DMS153 treated with DMSO at 0.1 percent for 48 hours (cell line): ENCODE measurements around the gene ACHE.

ENCODE experiments used
- DNase-seq: peaks from one replicate; lab custom pipeline; 2025; ENCODE audit not compliant: unreplicated experiment; lab: John Stamatoyannopoulos, UW

The ACHE gene

DNA sequence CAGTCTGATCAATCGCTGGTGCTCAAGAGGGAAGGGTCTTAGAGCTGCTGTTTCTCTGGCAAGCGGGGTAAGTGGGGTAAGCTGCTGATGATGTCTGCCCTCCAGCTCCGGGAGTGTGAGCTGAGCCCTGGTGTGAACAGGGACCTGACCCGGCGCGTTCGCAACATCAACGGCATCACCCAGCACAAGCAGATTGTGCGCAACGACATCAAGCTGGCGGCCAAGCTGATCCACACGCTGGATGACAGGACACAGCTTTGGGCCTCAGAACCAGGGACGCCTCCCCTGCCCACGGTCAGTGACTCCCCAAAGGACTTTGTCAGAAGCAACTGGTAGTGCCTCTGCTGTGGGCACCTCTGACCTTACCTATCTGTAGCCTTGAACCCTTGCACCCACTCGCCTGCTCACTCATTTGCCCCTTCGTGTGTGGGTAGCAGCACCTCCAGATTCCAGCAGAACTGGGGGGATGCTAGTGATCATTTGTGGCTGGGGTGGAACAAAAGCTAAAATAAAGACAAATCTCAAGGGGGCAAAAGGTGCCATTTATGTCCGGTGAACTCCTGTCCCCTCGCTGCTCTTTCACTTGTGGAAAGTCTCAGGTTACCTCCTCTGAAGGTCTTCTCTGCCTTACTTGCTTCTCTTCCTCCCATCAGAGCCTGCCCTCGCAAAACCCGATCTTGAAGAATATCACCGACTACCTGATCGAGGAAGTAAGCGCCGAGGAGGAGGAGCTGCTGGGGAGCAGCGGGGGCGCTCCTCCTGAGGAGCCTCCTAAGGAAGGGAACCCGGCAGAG, 9.3 kb downstream of the ACHE start:
- no peak for DNase-seq

DNA sequence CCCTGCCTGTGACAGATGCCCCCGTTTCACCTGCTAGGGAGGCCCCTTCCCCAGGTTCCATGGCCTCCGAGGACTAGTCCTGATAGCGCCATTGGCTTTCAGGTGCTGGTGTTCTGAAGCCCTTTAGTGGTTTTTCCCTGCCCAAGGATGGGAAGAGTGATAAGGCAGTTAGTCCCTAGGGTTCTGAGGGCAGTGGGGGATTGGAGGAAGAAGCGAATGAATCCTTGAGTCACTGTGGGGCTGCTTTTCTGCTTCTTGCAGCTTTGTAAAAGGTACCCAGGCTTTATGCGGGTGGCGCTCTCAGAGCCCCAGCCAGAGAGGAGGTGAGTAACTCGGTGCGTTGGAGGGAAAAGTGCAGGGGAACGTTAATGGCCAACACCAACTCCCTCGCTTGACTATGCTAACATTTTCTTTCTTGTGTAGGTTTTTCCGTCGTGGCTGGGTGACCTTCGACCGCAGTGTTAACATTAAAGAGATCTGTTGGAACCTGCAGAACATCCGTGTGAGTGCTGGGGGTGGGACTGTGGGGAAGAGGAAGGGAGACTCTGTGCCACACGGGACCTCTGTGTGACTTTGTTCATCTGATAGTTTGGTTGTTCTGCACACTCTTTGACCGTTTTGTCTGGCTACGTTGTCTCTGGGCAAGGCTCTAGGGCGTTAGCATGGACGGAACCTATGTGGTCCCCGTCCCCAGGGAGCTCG, 10.1 kb downstream of the ACHE start:
- no peak for DNase-seq

DNA sequence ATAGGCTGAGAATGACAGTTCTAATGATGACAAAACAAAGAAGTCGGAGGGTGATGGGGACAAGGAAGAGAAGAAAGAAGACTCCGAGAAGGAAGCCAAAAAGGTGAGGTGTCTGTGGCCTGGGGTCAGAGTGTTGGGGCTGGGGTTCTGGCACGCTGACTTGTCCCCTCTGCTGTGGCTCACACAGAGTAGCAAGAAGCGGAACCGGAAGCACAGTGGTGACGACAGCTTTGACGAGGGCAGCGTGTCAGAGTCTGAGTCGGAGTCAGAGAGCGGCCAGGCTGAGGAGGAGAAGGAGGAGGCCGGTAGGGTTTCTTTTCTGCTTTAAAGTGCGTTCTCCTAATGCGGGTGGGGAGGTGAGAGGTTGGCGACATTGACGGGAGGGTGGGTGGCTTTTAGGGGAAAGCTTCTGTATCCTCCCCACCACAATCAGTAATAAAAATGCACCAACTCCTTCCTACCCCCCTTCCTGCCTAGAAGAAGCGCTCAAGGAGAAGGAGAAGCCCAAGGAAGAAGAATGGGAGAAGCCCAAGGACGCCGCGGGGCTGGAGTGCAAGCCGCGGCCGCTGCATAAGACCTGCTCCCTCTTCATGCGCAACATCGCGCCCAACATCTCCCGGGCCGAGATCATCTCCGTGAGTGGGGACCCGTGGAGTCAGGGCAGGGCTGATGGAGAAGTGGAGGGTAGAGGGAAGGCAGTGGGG, 10.8 kb downstream of the ACHE start:
- DNase-seq: no peak

DNA sequence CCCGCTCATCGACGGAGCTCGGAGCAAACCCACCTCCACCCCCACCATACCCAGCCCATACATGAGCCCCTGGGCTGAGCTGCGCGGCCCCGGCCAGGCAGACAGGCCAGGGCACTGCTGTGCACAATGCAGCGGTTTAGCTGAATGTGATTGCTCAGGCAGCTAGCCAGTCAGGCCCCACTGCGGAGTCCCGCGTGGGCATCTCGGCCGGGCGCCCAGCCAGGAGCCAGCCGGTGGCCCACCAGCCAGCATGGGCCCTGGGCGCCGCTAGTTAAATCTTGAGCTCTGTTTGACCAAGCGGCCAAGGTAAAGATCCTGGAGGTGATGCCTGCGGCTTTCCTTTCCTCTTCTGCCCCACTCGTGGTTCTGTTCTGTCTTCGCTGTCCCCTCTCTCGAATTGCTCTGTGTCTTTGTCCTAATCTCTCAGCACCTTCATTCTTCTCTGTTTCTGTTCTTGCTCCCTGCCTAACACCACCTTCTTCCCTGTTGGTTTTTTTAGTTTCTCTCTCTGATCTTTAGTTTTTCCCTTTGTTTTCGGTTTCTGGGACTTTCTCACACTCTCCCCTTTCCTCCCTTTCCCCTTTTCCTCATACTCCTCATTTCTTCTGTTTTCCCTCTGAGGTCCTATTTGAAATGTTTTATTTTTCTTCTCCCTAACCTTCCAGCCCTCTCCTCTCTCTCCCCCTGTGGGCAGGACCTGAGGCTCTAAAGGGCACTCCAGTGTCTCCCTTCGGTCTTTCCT, 12.7 kb downstream of the ACHE start:
- no peak for DNase-seq

DNA sequence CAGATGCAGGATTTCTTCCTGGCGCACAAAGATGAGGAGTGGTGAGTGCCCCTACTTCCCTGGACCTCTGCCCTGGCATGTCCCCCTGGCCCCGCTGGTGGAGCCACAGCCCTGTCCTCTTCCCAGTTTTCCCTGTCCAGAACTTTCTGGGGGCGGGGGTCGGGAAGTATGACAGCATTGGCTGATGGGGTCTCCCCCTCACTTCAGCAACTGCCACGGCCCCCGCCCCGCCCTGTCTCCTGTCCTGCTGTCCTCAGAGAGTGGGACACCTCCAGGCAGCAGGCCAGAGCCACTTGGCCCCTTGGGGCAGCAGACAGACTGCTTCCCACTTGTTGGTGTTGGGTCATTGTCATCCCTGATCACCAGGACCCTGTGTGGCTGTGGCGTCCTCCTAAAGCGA, 13.5 kb downstream of the ACHE start:
- DNase-seq: no peak

DNA sequence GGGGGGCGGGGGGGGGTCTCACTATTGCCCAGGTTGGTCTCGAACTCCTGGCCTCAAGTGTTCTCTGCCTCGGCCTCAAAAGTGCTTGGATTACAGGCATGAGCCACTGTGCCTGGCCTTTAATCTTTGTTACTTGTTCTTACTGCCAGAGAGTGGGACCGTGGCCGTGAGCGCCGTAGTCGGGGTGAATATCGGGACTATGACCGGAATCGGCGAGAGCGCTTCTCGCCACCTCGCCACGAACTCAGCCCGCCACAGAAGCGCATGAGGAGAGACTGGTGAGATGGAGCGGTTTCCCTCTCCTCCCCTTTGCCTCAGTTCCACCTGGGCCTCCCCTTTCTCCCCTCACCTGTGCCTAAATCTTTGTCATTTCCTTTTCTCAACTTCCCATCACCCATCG, 14.6 kb downstream of the ACHE start:
- DNase-seq: no peak

DNA sequence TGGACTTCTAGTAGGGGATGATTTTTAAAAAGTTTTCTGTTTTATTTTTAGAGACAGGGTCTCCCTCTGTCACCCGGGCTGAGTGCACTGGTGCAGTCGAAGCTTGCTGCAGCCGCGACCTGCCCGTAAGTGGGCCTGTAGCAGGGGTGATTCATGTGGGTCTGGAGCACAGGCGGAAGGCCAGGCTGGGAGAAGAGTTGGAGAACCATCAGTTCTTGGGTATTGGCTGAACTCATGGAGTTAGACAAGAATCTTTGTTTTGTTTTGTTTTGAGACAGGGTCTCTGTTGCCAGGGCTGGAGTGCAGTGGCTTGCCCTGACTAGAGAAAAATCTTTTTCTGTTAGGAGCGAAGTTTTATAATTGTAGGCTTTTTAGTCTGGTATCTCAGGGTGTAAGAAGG, 15.0 kb downstream of the ACHE start:
- no peak for DNase-seq

DNA sequence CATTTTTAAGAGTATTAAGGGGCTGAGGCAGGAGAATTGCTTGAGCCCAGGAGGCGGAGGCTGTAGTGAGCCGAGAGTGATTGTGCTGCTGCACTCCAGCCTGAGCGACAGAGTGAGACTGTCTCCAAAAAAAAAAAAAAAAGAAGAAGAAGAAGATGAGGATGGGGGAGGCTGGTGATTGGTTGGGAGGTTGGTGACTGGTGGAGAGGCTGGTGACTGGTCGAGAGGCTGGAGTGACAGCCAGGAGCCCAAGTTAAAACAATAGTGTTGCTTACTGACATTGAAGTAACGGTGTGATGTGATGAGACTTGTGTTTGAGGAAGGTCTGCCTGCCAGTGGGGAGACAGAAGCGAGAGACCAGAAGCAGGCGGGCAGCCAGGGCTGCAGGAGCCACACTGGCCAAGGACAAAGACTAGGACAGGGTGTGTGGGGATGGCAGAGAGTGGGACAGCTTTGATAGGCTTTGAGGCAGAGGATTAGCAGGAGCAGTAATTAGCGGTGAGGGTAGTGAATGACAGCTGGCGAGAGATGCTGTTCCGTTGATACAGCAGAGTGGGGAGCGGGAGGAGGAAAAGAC, 15.9 kb downstream of the ACHE start:
- no peak for DNase-seq

DNA sequence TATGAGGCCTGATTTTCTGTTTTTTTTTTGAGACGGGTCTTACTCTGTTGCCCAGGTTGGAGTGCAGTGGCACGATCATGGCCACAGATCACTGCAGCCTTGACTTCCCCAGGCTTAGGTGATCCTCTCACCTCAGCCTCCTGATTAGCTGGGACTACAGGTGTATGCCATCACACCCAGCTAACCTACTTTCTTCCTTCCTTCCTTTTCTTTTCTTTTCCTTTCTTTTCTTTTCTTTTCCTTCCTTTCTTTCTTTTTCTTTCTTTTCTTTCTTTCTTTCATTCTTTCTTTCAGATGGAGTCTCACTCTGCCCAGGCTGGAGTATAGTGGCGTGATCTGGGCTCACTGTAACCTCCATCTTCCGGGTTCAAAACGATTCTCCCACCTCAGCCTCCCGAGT, 17.0 kb downstream of the ACHE start:
- no peak for DNase-seq

DNA sequence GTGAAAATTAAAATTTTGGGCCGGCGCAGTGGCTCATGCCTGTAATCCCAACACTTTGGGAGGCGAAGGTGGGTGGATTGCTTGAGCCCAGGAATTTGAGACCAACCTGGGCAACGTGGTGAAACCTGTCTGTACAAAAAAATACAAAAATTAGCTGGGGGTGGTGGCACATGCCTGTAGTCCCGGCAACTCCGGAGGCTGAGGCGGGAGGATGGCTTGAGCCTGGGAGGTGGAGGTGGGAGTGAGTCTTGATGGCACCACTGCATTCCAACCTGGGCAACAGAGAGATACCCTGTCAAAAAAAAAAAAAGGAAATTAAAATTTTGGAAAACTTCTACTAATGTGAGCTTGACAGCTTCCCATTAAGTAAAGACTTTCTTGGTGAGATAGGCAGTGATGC, 17.7 kb downstream of the ACHE start:
- no peak for DNase-seq

DNA sequence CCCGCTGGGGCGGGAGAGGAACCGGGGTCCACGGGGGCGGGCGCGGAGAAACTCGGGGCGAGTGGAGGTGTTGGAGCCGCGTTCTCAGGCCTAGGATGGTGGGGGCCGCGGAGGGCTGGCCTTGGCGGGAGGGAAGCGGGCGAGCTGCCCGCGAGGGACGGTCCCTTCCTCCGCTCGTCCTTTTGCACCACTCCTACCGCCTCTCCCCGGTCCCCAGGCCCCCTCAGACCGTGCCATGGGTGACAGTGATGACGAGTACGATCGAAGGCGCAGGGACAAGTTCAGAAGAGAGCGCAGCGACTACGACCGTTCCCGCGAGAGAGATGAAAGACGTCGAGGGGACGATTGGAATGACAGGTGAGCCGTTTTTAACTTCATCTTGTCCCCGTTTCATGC, 20.3 kb downstream of the ACHE start:
- no peak for DNase-seq

DNA sequence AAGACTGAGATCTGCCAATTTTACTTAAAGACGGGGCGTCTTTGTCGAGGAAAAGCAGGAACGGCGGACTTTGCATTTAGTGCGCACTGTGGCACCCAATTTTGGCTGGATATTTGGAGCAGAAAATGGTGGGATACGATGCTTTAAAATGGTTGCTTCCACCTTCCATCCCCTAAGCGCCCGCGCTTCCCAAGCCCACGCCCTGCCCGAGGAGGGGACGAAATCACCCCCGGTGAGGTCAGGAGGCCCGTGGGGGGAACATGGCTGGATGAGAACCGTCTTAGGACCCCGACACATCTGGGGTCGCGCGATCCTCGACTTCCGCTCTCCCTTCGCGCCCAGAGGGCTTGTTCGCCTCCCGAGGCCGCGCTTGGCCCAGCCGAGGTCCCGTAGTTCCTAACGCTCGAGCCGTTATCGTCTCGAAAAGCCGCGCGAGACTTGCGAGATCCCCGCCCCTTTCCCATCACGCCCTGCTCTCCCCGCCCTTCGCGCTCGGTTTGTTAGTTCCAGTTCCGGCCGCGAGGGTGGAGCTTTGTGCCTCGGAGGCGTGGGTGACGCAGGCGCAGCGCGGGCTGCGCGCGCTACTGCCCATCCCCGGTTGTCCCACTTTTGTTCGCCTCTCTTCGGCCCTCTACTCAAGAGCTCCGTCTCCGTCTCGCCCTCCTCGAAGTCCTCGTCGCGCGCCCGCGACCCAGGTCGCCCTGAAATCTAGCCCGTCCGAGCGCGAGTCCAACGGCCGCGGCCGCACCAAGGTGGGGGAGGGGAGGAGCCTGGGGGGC, 20.9 kb downstream of the ACHE start, which contains the start of gene SRRT:
SRRT (plus strand) TSS at position 527 of the 779 bp plus-strand sequence. CDS start 488 bp downstream, outside the sequence.
- DNase-seq: peak; percentile 94

DNA sequence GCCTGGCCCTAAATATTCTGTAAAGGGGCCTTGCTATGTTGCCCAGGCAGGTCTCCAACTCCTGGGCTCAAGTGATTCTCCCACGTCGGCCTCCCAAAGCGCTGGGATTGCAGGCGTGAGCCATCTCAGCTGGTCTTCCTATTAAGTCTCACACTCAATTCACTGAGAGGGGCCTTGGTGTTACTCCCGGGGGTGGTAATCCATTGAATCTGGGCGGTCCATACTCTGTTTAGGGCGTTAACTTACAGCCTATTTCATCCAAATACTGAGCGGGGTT, 21.4 kb downstream of the ACHE start:
- no peak for DNase-seq

DNA sequence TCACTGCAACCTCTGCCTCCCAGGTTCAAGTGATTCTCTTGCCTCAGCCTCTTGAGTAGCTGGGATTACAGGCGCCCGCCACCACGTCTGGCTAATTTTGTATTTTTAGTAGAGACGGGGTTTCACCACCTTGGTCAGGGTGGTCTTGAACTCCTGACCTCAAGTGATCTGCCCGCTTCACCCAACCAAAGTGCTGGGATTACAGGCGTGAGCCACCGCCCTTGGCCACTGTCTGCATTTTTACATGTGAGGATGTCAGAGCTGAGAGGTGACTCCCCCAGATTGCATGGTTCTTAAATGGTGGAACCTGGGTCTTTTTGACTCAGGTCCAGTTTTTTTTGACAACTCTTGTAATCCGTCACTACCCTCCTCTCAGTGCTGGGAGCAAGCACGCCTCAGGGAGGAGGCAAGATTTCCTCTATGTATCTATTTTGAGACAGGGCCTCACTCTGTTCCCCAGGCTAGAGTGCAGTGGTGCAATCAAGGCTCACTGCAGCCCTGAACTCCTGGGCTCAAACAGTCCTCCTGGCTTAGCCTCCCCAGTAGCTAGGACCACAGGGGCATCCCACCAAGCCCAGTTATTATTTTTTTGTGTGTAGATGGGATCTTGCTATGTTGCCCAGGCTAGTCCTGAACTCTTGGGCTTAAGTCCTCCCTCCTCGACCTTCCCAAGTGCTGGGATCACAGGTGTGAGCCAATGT, 21.9 kb downstream of the ACHE start:
- no peak for DNase-seq

DNA sequence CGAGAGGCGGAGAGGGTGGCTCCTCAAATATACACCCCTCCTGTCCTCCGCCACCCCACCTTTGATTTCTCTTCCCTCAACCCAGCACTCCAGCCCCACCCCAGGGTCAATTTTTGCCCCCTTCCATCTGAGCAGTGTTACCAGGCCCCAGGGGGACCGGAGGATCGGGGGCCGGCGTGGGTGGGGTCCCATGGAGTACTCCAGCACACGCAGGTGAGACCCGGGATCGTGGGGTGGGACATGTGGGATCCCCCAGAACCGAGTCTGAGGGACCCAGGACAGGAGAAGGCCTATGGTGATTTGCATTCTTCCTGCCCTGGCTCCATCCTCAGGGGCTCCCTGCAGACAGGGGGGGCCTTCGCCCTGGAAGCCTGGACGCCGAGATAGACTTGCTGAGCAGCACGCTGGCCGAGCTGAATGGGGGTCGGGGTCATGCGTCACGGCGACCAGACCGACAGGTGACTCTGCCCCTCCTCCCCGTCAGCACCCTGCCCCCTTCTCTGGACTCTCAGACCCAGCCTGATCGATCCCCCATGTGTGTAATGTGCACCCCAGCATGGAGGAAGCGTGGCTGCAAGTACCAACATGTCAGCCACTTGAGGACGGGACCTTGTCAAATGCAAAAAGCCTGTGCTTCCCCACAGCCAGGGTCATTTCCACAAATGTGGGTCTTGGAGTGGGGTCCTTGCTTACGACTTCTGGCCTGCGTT, 27.8 kb downstream of the ACHE start:
- DNase-seq: no peak

DNA sequence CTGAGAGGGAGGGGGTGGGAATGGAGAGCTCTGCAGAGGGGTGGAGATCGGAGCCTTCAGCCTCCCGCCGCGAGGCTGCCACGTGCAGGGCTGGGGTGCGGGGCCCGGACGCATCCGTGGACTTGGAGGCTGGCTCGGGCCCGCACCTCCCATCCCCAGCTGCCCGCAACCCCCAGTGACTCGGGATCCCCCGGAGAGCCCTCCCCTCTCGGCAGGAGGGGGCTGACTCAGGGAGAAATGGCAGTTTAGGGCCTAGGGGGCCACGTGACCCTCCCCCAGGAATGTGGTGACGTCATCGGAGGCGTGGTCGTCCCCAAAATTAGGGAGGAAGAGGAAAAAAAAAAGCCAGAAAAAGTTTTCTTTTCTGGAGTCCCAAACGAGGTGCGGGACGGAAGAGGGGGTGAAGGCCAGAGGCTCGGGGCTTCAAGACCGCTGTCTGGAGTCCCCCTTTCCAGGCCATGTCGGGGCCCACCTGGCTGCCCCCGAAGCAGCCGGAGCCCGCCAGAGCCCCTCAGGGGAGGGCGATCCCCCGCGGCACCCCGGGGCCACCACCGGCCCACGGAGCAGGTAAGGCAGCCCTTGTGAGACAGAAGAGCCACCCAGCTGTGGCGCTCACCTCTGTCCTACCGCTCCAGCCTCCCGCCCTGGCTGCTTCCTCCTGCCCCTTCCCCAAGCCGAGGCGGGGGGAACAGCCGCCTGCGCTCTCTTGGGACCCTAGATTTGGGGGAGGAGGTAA, 28.5 kb downstream of the ACHE start, which contains the start of gene TRIP6:
TRIP6 (plus strand) TSS at position 348 of the 736 bp plus-strand sequence; CDS start at position 459, 111 bp downstream.
- DNase-seq: peak; percentile 14

DNA sequence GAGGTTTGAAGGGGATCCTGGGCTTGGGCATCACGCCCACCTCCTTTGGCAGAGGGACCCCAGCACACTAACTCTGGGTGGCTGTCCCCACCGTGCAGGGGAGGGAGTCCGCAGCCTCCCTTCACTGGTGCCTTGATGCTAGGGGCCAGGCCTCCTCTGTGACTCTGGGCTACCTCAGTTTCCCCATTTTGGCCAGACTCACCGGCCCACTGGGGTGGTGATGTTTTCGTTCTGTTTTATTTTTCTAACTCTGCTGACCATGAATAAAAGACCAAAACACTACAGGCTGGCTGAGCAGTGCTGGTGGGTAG, 29.0 kb downstream of the ACHE start:
- DNase-seq: no peak

DNA sequence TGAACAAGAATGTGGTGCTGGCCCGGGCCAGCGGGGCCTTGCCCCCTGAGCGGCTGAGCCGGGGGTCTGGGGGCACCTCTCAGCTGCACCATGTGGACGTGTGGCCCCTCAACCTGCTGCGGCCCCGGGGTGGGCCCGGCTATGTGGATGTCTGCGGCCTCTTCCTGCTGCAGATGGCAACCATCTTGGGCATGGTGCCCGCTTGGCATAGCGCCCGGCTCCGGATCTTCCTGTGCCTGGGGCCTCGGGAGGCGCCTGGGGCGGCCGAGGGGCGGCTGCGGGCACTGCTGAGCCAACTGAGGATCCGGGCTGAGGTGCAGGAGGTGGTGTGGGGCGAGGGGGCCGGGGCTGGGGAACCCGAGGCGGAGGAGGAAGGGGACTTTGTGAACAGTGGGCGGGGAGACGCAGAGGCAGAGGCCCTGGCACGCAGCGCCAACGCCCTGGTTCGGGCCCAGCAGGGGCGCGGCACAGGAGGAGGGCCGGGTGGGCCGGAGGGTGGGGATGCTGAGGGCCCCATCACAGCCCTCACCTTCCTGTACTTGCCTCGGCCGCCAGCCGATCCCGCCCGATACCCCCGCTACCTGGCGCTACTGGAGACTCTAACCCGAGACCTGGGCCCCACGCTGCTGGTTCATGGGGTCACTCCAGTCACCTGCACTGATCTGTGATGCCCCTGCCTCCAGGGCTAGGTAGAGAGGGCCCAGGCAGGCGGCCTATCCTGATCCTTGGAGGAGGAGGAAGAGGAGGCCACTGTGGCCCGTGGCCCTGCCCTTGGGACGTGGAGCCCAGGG, 29.6 kb downstream of the ACHE start:
- DNase-seq: peak; percentile 41
